ENCODE data around the gene GCFC2.

The GCFC2 gene

DNA sequence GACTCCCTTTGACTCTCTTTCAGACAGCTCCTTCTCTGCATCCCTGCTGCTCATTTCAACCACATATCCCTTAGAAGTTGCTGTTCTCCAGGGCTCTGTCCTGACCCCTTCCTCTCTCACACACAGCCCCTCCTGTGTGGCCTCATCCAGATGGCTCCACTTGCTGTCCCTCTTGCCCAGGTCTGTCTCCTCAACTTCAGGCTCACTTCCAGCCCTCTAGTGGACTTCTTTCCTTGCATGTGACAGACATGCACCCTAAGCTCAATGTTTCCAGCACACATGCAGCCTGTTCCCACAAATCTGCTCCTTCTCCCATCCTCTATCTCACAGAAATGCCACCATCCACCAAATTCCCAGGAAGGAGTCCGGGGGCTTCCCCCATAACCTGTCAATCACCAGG lies 73.1 kb downstream of the GCFC2 start:
- no peak for TF ChIP-seq CTCF (IDR thresholded peaks at IDR 0.05; ENCODE audit: insufficient read depth, low read length)
- TF ChIP-seq POLR2AphosphoS5 (IDR thresholded peaks at IDR 0.05; ENCODE audit: low read depth), result no peak
- no peak for TF ChIP-seq SPI1 (IDR thresholded peaks at IDR 0.05; ENCODE audit: borderline replicate concordance, low read depth)

GRCh38 chr2:75634945-75635344 lies 75.8 kb downstream of the GCFC2 start:
- no peak for DNase-seq (ENCODE audit: low read depth in 1 of 2, low spot score in 1 of 2)
- Histone ChIP-seq H3K4me3 (replicated peaks; ENCODE audit: insufficient read depth, low read length) (no peak overlapping the region), H3K27me3 (ENCODE audit: insufficient read depth, poor library complexity, severe bottlenecking) (no peaks in the 10 kb centered on the region), H3K27ac (replicated peaks) (no peak overlapping the region)
- TF ChIP-seq CTCF (IDR thresholded peaks at IDR 0.05; ENCODE audit: insufficient read depth, low read length) (no peak), GABPA (IDR thresholded peaks at IDR 0.05; ENCODE audit: low read depth) (no peak), SPI1 (IDR thresholded peaks at IDR 0.05; ENCODE audit: borderline replicate concordance, low read depth) (no peak), POLR2AphosphoS5 (IDR thresholded peaks at IDR 0.05; ENCODE audit: low read depth) (no peak)
- TF ChIP-seq, protein P1, sequence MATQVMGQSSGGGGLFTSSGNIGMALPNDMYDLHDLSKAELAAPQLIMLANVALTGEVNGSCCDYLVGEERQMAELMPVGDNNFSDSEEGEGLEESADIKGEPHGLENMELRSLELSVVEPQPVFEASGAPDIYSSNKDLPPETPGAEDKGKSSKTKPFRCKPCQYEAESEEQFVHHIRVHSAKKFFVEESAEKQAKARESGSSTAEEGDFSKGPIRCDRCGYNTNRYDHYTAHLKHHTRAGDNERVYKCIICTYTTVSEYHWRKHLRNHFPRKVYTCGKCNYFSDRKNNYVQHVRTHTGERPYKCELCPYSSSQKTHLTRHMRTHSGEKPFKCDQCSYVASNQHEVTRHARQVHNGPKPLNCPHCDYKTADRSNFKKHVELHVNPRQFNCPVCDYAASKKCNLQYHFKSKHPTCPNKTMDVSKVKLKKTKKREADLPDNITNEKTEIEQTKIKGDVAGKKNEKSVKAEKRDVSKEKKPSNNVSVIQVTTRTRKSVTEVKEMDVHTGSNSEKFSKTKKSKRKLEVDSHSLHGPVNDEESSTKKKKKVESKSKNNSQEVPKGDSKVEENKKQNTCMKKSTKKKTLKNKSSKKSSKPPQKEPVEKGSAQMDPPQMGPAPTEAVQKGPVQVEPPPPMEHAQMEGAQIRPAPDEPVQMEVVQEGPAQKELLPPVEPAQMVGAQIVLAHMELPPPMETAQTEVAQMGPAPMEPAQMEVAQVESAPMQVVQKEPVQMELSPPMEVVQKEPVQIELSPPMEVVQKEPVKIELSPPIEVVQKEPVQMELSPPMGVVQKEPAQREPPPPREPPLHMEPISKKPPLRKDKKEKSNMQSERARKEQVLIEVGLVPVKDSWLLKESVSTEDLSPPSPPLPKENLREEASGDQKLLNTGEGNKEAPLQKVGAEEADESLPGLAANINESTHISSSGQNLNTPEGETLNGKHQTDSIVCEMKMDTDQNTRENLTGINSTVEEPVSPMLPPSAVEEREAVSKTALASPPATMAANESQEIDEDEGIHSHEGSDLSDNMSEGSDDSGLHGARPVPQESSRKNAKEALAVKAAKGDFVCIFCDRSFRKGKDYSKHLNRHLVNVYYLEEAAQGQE (IDR thresholded peaks at IDR 0.05; ENCODE audit: insufficient replicate concordance, low read depth), result no peak

More for the DNA sequence above, 73.1 kb downstream of the GCFC2 start:
- Histone ChIP-seq H3K27me3 (ENCODE audit: insufficient read depth, poor library complexity, severe bottlenecking) (no peaks in the 10 kb centered on the region), H3K4me3 (replicated peaks; ENCODE audit: insufficient read depth, low read length) (no peak overlapping the region), H3K27ac (replicated peaks) (no peak overlapping the region)
- DNase-seq (ENCODE audit: low read depth in 1 of 2, low spot score in 1 of 2), result no peak

GRCh38 chr2:75633620-75634019 lies 77.1 kb downstream of the GCFC2 start:
- no peak overlapping the region for H3K27ac ChIP-seq (replicated peaks)
- H3K27me3 ChIP-seq (ENCODE audit: insufficient read depth, poor library complexity, severe bottlenecking), result no peaks in the 10 kb centered on the region
- TF ChIP-seq, protein P1 (IDR thresholded peaks at IDR 0.05; ENCODE audit: insufficient replicate concordance, low read depth), result no peak
- no peak for TF ChIP-seq SPI1 (IDR thresholded peaks at IDR 0.05; ENCODE audit: borderline replicate concordance, low read depth)
- no peak for TF ChIP-seq POLR2AphosphoS5 (IDR thresholded peaks at IDR 0.05; ENCODE audit: low read depth)
- TF ChIP-seq CTCF (IDR thresholded peaks at IDR 0.05; ENCODE audit: insufficient read depth, low read length), result no peak
- TF ChIP-seq GABPA (IDR thresholded peaks at IDR 0.05; ENCODE audit: low read depth), result no peak
- DNase-seq (ENCODE audit: low read depth in 1 of 2, low spot score in 1 of 2), result no peak
- no peak overlapping the region for H3K4me3 ChIP-seq (replicated peaks; ENCODE audit: insufficient read depth, low read length)

DNA sequence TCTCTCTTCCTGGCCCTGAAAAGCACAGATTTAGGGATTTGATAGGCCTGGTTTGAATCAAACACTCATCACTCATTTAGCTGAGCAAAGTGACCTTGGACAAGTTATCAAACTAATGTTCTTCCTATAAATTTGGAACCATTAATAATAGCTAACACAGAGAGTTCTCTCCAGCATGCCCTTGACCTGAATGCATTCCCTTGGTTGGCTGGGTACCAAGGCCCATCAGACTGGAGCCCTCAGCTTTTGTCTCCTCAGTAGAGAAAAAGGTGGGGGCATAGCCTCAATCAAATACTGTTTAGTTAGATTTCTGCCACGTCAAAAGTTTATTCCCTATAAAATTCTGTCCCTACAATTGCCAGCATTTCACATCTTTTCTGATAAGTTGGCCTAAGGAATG lies 77.9 kb downstream of the GCFC2 start:
- no peak overlapping the region for H3K4me3 ChIP-seq (replicated peaks; ENCODE audit: insufficient read depth, low read length)
- no peak for DNase-seq (ENCODE audit: low read depth in 1 of 2, low spot score in 1 of 2)
- TF ChIP-seq SPI1 (IDR thresholded peaks at IDR 0.05; ENCODE audit: borderline replicate concordance, low read depth) (no peak), CTCF (IDR thresholded peaks at IDR 0.05; ENCODE audit: insufficient read depth, low read length) (no peak), GABPA (IDR thresholded peaks at IDR 0.05; ENCODE audit: low read depth) (no peak), POLR2AphosphoS5 (IDR thresholded peaks at IDR 0.05; ENCODE audit: low read depth) (no peak)
- TF ChIP-seq, protein P1 (IDR thresholded peaks at IDR 0.05; ENCODE audit: insufficient replicate concordance, low read depth), result no peak
- H3K27ac ChIP-seq (replicated peaks), result no peak overlapping the region
- no peaks in the 10 kb centered on the region for H3K27me3 ChIP-seq (ENCODE audit: insufficient read depth, poor library complexity, severe bottlenecking)
